ENCODE results near the gene DGKQ. TPM values are rescaled to one million over a fixed set of nuclear protein-coding genes. Genes with fewer than 3 reads are reported as not detected.

Gene DGKQ
- total RNA-seq, 2 donors from 2014 or later: 10.8 to 11.9 TPM

- intact Hi-C loops (cut with DNase I): loop anchor here in 1 of 2 donors (1.0 kb wide), 1 partner anchor 24 kb away; no protein-coding TSS in a partner anchor
- peak; percentile 63 for DNase-seq (ENCODE audit: low spot score)
Observed at GRCh38 chr4:957581-958313, 15.6 kb downstream of the DGKQ start.

- peak; percentile 53 for DNase-seq (ENCODE audit: low spot score)
- intact Hi-C loops (cut with DNase I): no loop called here
Observed at GRCh38 chr4:957231-957580, 16.2 kb downstream of the DGKQ start.

- peak; percentile 65 for DNase-seq (ENCODE audit: low spot score)
- intact Hi-C loops (cut with DNase I): no loop called here
Observed at GRCh38 chr4:956531-957230, 16.7 kb downstream of the DGKQ start.

GRCh38 chr4:955931-956381 is 17.4 kb downstream of the DGKQ start:
- peak; percentile 24 for DNase-seq (ENCODE audit: low spot score)
- intact Hi-C loops (cut with DNase I): no loop called here

GRCh38 chr4:955161-955921 is 18.0 kb downstream of the DGKQ start:
- peak; percentile 74 for DNase-seq (ENCODE audit: low spot score)
- intact Hi-C loops (cut with DNase I): no loop called here

GRCh38 chr4:954211-955020 is 19.0 kb downstream of the DGKQ start:
- intact Hi-C loops (cut with DNase I): no loop called here
- peak; percentile 30 for DNase-seq (ENCODE audit: low spot score)

- no peak for DNase-seq (ENCODE audit: low spot score)
- intact Hi-C loops (cut with DNase I): no loop called here
Observed at GRCh38 chr4:953574-953915, 19.8 kb downstream of the DGKQ start.

- intact Hi-C loops (cut with DNase I): no loop called here
- DNase-seq (ENCODE audit: low spot score): peak; percentile 67
Observed at GRCh38 chr4:952881-953573, 20.3 kb downstream of the DGKQ start.

- DNase-seq (ENCODE audit: low spot score): peak; percentile 73
- intact Hi-C loops (cut with DNase I): no loop called here
Observed at GRCh38 chr4:951594-952468, 21.5 kb downstream of the DGKQ start.

- intact Hi-C loops (cut with DNase I): no loop called here
- peak; percentile 68 for DNase-seq (ENCODE audit: low spot score)
Observed at GRCh38 chr4:951186-951585, 22.2 kb downstream of the DGKQ start.

- intact Hi-C loops (cut with DNase I): no loop called here
- peak; percentile 73 for DNase-seq (ENCODE audit: low spot score)
Observed at GRCh38 chr4:950136-951020, 23.0 kb downstream of the DGKQ start.

- peak; percentile 46 for DNase-seq (ENCODE audit: low spot score)
- intact Hi-C loops (cut with DNase I): no loop called here
Observed at GRCh38 chr4:949656-950055, 23.7 kb downstream of the DGKQ start.

GRCh38 chr4:948936-949300 is 24.5 kb downstream of the DGKQ start:
- DNase-seq (ENCODE audit: low spot score): peak; percentile 76
- intact Hi-C loops (cut with DNase I): no loop called here

- intact Hi-C loops (cut with DNase I): no loop called here
- DNase-seq (ENCODE audit: low spot score): peak; percentile 58
Observed at GRCh38 chr4:948101-948935, 25.1 kb downstream of the DGKQ start.

GRCh38 chr4:947491-947971 is 25.8 kb downstream of the DGKQ start:
- intact Hi-C loops (cut with DNase I): no loop called here

More at GRCh38 chr4:947491-947971, 25.8 kb downstream of the DGKQ start:
- no peak for DNase-seq (ENCODE audit: low spot score)

Data from posterior vena cava (tissue), 2 donors.